Stimulated activated CD4-positive, alpha-beta T cell treated with anti-CD3 and anti-CD28 coated beads, Interleukin-12 subunit alpha, Interleukin-12 subunit beta, amount 100 ng/mL, for 24 hours (primary cell): ENCODE results near the gene MYL5.
"Not testable (repeated sequence)": the region's sequence is repeated elsewhere in the genome, so short reads cannot be mapped to it uniquely, and the experiment has no call there.

Experiments used
- DNase-seq, 2 experiments: peaks; one replicate each; pipeline ENCODE4 v3.0.0-alpha.2; 2020; ENCODE audit warnings: low read depth in 2 of 2

MYL5 gene

GRCh38 chr4:657834-658667 lies 16.3 kb upstream of the MYL5 start:
- DNase-seq: no peak

DNA sequence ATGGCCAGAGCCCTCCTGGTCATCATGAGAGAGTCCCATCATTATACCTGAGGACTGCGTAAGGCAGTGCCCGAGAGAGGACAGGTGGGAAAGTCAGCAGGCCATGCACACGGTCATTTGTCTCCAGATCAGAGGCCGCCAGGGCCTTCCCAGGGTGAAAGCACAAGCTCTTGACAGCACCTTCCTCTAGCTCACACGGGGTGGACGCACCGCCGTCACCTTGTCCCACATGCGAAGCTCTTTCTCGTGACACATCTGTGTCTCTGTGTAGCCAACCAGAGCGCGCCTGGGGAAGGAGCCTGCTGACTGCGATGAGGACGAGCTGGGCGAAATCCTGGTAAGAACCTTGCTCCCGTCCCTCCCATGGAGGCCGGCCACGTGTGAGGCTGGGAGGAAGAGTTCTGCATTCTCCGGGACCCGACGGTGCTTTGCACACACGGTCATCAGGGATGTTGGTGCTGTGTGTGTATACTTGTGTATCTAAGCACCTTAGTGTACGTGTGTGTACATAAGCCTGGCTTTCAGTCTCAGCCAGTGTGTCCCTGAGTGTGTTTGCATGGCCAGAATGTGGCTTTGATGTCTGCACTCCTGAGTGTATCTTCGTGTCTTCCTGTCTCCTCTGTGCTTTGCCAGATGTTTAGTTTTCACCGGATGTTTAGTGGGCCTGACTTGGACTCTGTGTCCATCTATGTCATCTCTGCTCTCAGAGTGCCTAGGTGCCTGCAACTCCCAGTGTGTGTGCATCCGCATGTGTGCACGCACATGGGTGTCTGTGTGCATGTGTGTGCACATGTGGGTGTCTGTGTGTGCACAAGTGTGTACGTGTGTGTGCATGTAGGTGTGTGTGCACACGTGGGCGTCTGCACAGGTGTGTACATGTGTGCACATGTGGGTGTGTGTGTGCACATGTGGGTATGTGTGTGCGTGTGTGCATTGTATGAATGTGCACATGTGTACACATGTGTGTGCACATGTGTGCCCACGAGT lies 15.4 kb upstream of the MYL5 start:
- DNase-seq: no peak

- DNase-seq: no peak
Measured at GRCh38 chr4:659851-660250, 14.5 kb upstream of the MYL5 start.

DNA sequence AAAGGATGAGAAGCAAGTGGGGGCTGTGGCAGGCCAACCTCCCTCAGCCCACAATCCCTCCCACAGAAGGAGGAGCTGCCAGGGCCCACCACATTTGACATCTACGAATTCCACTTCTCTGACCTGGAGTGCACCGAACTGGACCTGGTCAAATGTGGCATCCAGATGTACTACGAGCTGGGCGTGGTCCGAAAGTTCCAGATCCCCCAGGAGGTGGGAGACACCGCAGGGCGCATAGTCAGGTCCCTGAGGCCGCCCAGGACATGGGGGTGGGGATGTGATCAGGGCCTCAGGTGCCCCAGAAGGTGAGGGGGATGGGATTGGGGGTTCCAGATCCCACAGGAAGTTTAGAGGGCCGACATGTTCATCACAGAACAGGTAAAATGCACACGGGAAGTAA lies 13.9 kb upstream of the MYL5 start:
- no peak for DNase-seq

DNA sequence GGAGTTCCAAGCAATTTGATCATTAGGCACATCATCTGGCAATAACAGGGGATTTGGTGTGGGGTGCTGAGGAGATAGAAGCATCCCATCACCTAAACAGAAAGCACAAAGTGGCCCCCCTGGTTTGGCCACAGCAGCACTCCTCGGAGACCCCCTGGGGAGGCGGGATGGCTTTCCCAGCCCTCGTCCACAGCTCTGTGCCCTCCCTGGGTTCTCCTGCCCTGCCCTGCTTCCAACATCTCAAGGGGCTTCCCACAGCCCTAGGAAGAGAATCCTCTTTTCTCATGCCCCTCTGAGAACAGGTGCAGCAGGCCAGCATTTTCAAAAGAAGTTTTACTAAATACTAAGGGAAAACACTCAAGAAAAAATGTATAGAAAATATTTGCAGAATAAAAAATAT lies 13.1 kb upstream of the MYL5 start:
- DNase-seq: no peak

DNA sequence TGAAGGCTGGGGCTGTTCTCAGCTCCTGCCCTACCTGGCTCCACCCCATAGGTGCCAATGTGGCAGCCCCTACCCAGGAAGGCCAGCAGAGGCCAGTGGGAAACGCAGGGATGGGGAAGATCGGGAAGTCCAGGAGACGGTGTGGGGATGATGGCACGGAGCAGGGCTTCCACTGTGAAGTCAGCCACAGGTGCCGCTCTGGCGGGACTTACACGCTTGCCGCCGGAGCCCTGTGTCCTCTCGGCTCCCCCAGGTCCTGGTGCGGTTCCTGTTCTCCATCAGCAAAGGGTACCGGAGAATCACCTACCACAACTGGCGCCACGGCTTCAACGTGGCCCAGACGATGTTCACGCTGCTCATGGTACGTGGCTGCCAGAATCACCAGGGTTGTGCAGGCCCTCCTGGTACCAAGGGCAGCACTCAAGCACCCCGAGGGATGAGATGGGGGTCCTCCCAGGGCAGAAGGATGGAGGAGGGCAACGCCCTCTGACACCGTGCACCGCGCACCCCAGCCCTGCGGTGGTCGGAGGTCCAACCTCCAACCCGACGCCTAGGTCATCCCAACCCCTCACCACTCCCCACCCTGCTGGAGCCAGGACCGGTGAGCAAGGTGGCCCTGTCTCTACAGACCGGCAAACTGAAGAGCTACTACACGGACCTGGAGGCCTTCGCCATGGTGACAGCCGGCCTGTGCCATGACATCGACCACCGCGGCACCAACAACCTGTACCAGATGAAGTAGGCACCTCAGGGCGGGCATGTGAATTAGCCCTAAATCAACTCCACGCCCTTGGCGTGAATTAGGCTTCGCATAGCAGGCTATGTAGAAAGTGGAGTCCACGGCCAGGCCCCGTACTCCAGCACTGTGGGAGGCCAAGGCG lies 12.2 kb upstream of the MYL5 start:
- DNase-seq: no peak

DNA sequence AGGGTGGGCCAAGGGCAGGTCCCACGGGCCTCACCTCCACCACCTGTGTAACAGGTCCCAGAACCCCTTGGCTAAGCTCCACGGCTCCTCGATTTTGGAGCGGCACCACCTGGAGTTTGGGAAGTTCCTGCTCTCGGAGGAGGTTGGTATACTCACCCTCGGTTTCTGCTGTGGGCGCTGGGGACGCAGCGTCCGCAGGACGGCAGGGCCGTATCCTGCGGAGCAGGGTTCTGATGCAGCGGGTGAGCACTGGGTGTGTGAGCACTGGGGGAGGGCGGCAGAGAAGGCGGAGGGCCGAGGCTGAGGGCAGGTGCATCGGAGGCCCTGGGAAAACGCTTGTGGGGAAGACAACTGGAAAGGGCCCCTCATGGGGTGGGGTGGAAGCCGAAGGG lies 11.3 kb upstream of the MYL5 start:
- DNase-seq: no peak

- DNase-seq: peak in 1 of 2 experiments; percentile 73
Measured at GRCh38 chr4:663438-664428, 10.6 kb upstream of the MYL5 start.

DNA sequence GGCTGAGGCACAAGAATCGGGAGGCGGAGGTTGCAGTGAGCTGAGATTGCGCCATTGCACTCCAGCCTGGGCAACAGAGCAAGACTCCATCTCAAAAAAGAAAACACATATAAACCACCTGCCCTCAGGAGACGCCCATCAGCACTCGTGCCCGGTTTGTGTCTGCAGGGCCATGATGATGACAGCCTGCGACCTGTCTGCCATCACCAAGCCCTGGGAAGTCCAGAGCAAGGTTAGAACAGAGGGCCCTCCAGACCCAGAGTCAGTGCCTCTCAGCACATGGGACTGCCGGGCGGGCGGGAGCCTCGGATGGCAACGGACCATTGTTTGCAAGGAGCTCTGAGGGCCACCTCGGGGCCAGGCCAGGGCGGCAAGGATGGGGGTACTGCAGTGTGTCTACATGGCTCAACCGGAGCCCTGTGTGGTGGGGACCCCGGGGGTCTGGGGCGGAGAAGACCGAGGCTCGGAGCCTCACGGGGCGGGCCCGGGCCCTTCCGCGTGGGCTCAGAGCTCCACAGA lies 9.6 kb upstream of the MYL5 start:
- no peak for DNase-seq

DNA sequence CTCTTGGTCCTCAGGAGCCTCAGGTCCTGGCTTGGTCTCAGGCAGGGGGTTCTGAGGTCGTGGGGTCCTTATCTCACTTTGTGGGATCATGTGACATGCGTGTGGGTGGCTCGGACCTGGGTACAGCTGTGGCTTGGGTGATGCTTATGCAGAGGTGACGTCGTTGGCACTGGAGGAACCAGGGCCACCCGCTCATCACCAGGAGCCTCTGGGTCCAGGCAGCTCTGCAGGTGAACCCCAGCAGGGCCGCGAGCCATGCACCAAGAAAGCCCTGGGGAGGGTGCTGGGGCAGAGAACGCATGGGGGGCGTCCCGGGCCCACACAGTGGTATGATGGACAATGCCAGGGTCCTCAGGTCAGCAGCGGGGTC lies 9.0 kb upstream of the MYL5 start:
- DNase-seq: no peak

DNA sequence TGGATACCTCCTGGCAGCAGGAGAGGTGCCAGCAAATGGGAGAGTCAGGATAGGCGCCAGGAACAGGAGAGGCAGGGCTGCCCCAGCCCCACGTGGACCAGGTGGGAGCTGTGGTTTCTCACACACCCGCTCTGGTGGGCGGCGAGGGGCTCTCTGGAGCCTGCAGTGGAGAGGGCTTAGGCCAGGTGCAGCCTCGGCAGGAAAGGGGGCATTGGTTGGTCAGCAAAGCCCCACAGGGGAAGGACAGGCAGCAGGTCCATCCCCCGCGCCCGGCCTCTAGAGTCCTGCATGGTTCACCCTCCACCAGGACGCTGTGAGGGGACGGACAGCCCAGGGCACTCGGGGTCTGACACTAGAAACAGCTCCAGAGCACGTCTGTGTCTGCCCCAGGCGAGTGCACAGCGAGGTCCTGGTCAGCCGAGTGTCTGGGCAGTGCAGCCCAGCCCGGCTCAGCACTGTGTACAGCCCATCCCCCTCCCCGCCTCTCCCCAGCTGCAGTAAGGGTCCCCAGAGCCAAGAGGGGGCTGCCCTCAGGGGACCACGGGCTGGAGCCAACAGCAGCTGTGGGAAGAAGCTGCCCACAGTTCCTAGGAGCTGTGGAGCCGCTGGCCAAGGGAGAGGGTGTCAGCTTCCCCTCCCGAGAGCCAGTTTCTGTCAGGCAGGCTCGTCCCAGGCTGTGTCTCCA lies 8.4 kb upstream of the MYL5 start:
- DNase-seq: no peak

GRCh38 chr4:666436-666810 lies 7.9 kb upstream of the MYL5 start:
- DNase-seq: no peak

GRCh38 chr4:666822-667544 lies 7.4 kb upstream of the MYL5 start:
- no peak for DNase-seq

GRCh38 chr4:667545-667925 lies 6.8 kb upstream of the MYL5 start:
- no peak for DNase-seq

- DNase-seq: not testable (repeated sequence)
Measured at GRCh38 chr4:668219-668618, 6.1 kb upstream of the MYL5 start.

DNA sequence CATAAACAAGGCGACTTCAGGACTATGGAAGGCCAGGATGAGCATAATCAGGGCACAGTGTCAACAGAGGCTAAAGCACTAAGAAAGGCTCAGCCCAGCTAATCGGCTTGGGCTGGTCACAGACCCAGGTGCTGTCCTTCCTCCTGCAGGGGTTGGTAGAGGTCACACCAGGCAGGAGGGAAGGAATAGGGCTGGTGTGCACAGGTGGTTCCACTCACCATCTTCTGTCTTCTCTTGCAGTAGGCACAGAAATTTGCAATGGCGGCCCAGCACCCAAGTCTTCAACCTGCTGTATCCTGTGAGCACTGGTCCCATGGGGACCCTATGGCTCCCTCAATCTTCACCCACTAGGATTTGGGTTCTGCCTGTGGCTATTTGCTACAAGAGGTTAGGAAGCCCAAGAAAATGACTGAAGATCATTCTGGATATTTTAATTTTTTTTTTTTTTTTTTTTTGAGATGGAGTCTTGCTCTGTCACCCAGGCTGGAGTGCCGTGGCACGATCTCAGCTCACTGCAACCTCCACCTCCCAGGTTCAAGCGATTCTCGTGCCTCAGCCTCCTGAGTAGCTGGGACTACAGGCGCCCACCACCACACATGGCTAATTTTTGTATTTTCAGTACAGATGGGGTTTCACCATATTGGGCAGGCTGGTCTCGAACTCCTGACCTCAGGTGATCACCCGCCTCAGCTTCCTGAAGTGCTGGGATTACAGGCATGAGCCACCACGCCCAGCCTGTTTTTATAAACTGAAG lies 4.4 kb upstream of the MYL5 start:
- DNase-seq: not testable (repeated sequence)

DNA sequence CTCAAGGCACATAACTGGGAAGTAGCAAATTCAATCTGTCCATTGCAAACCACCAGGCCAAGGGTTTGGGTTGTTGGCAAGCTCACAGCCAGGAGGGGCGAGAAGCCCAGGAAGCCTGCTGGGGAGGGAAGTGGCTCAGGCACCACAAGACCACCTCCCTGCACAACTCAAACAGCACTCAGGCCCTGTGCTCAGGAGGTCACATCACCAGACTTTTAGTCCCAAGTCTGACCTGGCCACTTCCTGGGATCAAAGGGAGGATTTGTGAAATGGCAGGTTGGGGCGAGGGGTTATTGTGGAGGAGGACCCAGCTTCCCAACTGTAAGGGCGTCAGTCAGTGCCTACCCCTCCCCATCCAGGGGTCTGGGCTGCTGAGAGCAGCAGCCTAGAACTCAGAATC lies 2.6 kb upstream of the MYL5 start:
- no peak for DNase-seq

DNA sequence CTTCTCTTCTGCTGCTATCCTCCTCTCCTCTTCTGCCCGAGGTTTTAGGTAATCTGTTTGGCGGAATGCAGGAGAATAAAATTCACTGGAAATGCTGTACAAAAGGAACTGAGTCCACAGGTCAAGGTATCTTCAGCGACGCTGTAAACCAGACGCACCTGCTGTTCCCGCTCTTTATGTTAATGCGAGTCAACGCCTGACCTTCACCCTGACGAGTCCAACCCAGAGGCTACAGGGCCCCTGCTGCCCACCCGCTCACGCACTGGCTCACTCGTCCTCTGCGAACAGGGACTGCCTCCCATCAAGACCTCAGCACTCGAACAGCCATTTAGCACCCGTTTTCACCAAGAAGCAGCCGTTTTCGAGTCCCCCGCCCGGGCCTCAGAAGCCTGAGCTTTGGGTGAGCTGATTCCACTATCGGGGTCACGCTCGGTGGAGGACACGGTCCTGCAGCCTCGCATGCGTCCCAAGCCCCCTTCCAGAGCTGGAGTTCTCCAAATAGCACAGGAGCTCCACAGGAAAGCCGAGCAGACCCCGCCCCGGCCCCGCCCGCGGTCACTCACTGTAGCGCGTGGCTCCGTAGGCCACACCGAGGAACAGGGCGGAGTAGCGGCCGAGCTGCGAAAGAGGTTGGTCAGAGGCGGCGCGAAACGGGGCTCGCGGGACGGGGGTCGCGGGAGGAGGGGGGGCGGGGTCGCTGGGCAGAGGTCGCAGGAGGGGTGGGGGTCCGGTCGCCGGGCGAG lies 822 bp upstream of the MYL5 start:
- DNase-seq: no peak
